Tibial nerve (tissue), 4 donors: ENCODE measurements around the gene SRBD1.

ENCODE experiments used
- CTCF ChIP-seq, 5 experiments: fragments of 200-600 bp in 3 of 5; fragments of 450-650 bp in 2 of 5; sonication (generic) in 3 of 5; IDR thresholded peaks; one replicate each; pipeline ENCODE4 v1.5.1; 2016 to 2019; ENCODE audit warnings: antibody characterized with exemption in 5 of 5, mild to moderate bottlenecking in 3 of 5, moderate library complexity in 2 of 5
- EP300 ChIP-seq, 2 donors: sonication (generic); formaldehyde crosslinking; IDR thresholded peaks; one replicate each; pipeline ENCODE4 v1.6.1; 2017; ENCODE audit warnings: antibody characterized with exemption in 2 of 2, mild to moderate bottlenecking in 1 of 2
- POLR2A ChIP-seq, 2 donors: fragments of 450-650 bp; IDR thresholded peaks; one replicate each; pipeline ENCODE4 v1.6.1; 2017; ENCODE audit warnings: antibody characterized with exemption in 2 of 2, mild to moderate bottlenecking in 2 of 2, moderate library complexity in 2 of 2

DNA sequence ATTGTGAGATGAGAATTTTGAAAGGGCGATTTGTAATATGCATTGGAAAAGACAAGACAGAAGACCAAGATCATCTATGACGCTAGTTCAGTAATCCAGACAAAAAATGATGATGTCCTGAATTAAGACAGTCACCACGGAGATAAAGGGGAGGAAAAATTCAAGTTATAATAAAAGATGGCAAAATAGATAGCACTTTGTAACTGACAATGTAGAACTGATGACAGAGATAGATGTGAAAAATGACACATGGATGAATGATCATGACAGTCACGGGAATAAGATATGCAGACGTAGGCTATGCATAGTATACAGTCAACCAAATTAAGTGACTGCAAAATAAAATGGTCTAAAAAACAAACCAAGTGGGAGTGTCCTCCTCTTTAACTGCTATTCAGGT lies 59.2 kb downstream of the SRBD1 start:
- TF ChIP-seq CTCF (IDR thresholded peaks at IDR 0.05), result no peak
- no peak for TF ChIP-seq POLR2A (IDR thresholded peaks at IDR 0.05)
- no peak for TF ChIP-seq EP300 (IDR thresholded peaks at IDR 0.05)
